Measurements from ENCODE around the gene CSTF3. TPM values are rescaled to one million over a fixed set of nuclear protein-coding genes. Genes with fewer than 3 reads are reported as not detected.

The CSTF3 gene
- total and polyA plus RNA-seq, 9 of the 15 experiments (the other 6 are each of a cell fraction or from before 2014, with no cell fraction given), result 37.0 to 111 (median 61.0) TPM

DNA sequence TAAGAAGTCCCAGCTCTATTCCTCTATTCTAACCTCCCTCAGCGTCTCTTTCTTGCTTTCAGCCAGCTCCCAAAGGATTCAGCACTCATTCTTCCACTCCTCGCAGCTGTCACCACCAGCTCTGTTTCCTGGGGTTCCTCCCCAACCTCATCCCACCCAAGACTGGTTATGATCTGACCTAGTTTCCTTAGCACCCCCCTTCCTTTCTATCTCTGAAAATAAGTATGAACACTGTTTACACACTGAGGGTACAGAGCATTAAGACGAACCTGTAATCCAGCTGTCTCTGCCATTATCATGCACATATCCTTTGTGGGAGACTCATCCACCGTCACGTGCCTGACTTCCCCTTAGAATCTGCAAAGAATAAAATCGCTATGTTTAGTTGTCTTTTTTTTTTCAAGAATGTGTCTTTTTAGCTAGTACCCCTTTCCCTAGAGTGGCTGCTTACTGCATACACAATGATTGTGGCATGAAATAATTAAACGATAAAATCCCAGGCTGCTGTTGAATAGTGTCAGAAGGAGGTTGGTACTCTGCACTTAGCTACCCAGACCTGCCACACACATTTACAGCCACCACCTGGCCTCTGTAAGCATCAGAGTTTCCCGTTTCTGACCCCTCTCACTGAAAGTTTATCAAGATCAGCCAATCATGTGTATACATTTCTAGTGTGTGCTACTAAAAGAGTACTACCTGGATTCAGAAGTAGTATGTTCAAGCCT, 26.9 kb upstream of the CSTF3 start:
- WGBS (ENCODE audit: insufficient coverage, low coverage, missing lambda C conversion rate), result 9% methylated on average over 8 of the region's 8 CpGs
- no peak for DNase-seq (ENCODE audit: extremely low read depth in 1 of 4, low spot score in 3 of 4)
- Histone ChIP-seq H3K4me3 (no peak overlapping the region), H3K9me3 (replicated peaks; ENCODE audit: control insufficient read depth, insufficient read depth, low read depth, low read length) (no peaks in the 10 kb centered on the region), H2AFZ (ENCODE audit: low read depth, low read length) (no peak overlapping the region), H3K4me2 (ENCODE audit: insufficient read depth, low read length) (no peak overlapping the region), H4K20me1 (replicated peaks; ENCODE audit: control insufficient read depth, insufficient read depth, low read length) (0 out of 2 replicates have a peak, but pooled peaks cover 3% of the 10 kb centered on the region), H3K36me3 (ENCODE audit: control insufficient read depth, insufficient read depth, low read length) (no peaks in the 10 kb centered on the region), H3K79me2 (ENCODE audit: control insufficient read depth, insufficient read depth, low read length) (no peaks in the 10 kb centered on the region), H3K9me1 (ENCODE audit: control insufficient read depth, insufficient read depth, low read length) (no peaks in the 10 kb centered on the region), H3K27ac (ENCODE audit: extremely low read depth, low read depth, low read length) (no peak overlapping the region), H3K4me1 (replicated peaks in 1 of 2; ENCODE audit: control insufficient read depth in 2 of 2, insufficient read depth in 2 of 2, low read length in 2 of 2) (peaks cover under 1 to 4% of the 10 kb centered on the region in 2 experiments; a peak in 1 of 5 replicates), H3K27me3 (ENCODE audit: control insufficient read depth in 2 of 2, insufficient read depth in 2 of 2, low read length in 2 of 2) (no peaks in the 10 kb centered on the region), H3K9ac (ENCODE audit: insufficient read depth in 1 of 2, low read depth in 2 of 2, low read length in 2 of 2) (no peak overlapping the region; a peak in 1 of 4 replicates)
- TF ChIP-seq TCFL5 (CRISPR knock-in tag; conservative IDR thresholded peaks at IDR 0.05) (no peak), USF1 (CRISPR knock-in tag; IDR thresholded peaks at IDR 0.05) (peak; percentile 20; the same call in 1 of the 2 replicates), RAD51 (IDR thresholded peaks at IDR 0.05; ENCODE audit: borderline replicate concordance, low read depth) (0 out of 2 replicates have a peak, but pooled peaks have one; percentile 17), BHLHE40 (IDR thresholded peaks at IDR 0.05; ENCODE audit: low read length) (peak; percentile 73), GATAD2A (IDR thresholded peaks at IDR 0.05) (no peak), ZNF644 (tag; IDR thresholded peaks at IDR 0.05; ENCODE audit: low read depth) (no peak)
- TF ChIP-seq, protein P1, sequence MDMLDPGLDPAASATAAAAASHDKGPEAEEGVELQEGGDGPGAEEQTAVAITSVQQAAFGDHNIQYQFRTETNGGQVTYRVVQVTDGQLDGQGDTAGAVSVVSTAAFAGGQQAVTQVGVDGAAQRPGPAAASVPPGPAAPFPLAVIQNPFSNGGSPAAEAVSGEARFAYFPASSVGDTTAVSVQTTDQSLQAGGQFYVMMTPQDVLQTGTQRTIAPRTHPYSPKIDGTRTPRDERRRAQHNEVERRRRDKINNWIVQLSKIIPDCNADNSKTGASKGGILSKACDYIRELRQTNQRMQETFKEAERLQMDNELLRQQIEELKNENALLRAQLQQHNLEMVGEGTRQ (CRISPR knock-in tag; IDR thresholded peaks at IDR 0.05), result peak; percentile 38; the same call in 1 of the 2 replicates
- ChIA-PET CTCF (ENCODE audit: low intra/inter-chr PET ratio) (no interaction called here), POLR2A (interaction anchor here (0.6 to 1.5 kb wide), 4 partner anchors 11 to 346 kb away, joined by 3 to 6 read pairs (median 4); partner anchors contain the start of gene CSTF3)
- peak; percentile 49 for ATAC-seq
- intact Hi-C loops (cut with micrococcal nuclease) (no loop called here), in situ Hi-C loops (cut with MboI) (no loop called here)
- no TSS peak for BruUV-seq (replicated peaks)
- FAIRE-seq, result no peak
